ENCODE results near the gene ERCC2.
"Not testable (repeated sequence)": the region's sequence is repeated elsewhere in the genome, so short reads cannot be mapped to it uniquely, and the experiment has no call there.

The ERCC2 gene

GRCh38 chr19:45370410-45371204 lies at the start of gene ERCC2:
ERCC2 (minus strand) TSS chr19:45370573; CDS start chr19:45370540, 33 bp downstream.
- Histone ChIP-seq H3K27ac (ENCODE audit: low read depth, low read length) (peak within 1 kb of the TSS; percentile 45), H3K4me1 (ENCODE audit: control insufficient read depth, insufficient read depth, low read length) (no peaks in the 10 kb centered on the region), H3K9ac (ENCODE audit: low read length) (peak within 1 kb of the TSS; percentile 49), H3K27me3 (ENCODE audit: control insufficient read depth, insufficient read depth, low read length) (no peaks in the 10 kb centered on the region), H3K36me3 (ENCODE audit: control insufficient read depth, insufficient read depth, low read length) (no peaks in the 10 kb centered on the region), H3K4me3 (ENCODE audit: low read length) (peak within 1 kb of the TSS; percentile 90)

- Histone ChIP-seq H3K4me3 (ENCODE audit: low read length) (no peak overlapping the region), H3K36me3 (ENCODE audit: control insufficient read depth, insufficient read depth, low read length) (no peaks in the 10 kb centered on the region), H3K27me3 (ENCODE audit: control insufficient read depth, insufficient read depth, low read length) (no peaks in the 10 kb centered on the region), H3K9ac (ENCODE audit: low read length) (no peak overlapping the region), H3K27ac (ENCODE audit: low read depth, low read length) (no peak overlapping the region), H3K4me1 (ENCODE audit: control insufficient read depth, insufficient read depth, low read length) (peaks cover 8% of the 10 kb centered on the region)
Observed at GRCh38 chr19:45419895-45420294, 49.5 kb upstream of the ERCC2 start.

- Histone ChIP-seq H3K4me3 (ENCODE audit: low read length) (no peak overlapping the region), H3K27me3 (ENCODE audit: control insufficient read depth, insufficient read depth, low read length) (no peaks in the 10 kb centered on the region), H3K27ac (ENCODE audit: low read depth, low read length) (no peak overlapping the region), H3K4me1 (ENCODE audit: control insufficient read depth, insufficient read depth, low read length) (peaks cover 8% of the 10 kb centered on the region), H3K36me3 (ENCODE audit: control insufficient read depth, insufficient read depth, low read length) (no peaks in the 10 kb centered on the region), H3K9ac (ENCODE audit: low read length) (no peak overlapping the region)
Observed at GRCh38 chr19:45419396-45419795, 49.0 kb upstream of the ERCC2 start.

DNA sequence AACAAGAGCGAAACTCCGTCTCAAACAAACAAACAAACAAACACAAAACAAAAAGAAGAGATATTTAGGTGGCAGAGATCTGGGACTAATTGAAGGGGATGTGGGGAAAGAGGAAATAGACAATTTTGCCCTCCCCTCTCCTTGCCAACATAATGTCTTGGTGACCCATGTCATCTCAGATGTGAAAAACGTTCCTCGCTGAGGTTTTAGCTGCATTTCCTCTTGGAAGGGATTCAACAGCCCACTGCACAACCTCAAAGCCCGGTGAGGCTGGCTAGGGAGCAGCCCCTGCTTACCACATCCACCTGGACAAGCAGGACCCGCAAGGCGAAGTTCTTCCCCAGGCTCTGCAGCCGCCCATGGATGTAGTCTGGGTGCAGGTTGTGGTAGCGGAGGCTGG lies 48.4 kb upstream of the ERCC2 start:
- peaks cover 5% of the 10 kb centered on the region for H3K4me1 ChIP-seq (ENCODE audit: control insufficient read depth, insufficient read depth, low read length)
- no peak overlapping the region for H3K27ac ChIP-seq (ENCODE audit: low read depth, low read length)
- no peak overlapping the region for H3K9ac ChIP-seq (ENCODE audit: low read length)
- H3K4me3 ChIP-seq (ENCODE audit: low read length) = no peak overlapping the region
- peaks cover 2% of the 10 kb centered on the region for H3K36me3 ChIP-seq (ENCODE audit: control insufficient read depth, insufficient read depth, low read length)
- no peaks in the 10 kb centered on the region for H3K27me3 ChIP-seq (ENCODE audit: control insufficient read depth, insufficient read depth, low read length)

DNA sequence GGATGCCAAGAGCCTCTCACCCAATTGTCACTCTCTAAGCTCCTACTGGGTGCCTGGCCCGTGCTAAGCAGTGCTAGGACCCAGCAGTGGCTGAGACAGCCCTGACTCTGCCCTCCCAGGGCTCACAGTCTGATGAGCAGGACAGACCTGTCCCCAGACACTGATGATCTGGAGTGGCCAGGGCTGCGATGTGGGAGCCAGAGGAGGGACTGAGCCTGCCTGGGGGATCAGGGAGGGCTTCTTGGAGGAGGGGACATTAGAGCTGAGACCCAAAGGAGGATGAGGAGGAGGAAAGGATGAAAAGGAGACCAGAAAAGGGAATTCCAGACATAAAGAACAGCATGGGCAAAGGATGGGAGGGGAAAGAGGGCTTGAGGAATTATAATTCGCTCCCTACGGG lies 46.8 kb upstream of the ERCC2 start:
- no peak overlapping the region for H3K27ac ChIP-seq (ENCODE audit: low read depth, low read length)
- H3K9ac ChIP-seq (ENCODE audit: low read length) = no peak overlapping the region
- no peaks in the 10 kb centered on the region for H3K27me3 ChIP-seq (ENCODE audit: control insufficient read depth, insufficient read depth, low read length)
- H3K36me3 ChIP-seq (ENCODE audit: control insufficient read depth, insufficient read depth, low read length) = peaks cover 7% of the 10 kb centered on the region
- H3K4me1 ChIP-seq (ENCODE audit: control insufficient read depth, insufficient read depth, low read length) = peaks cover 2% of the 10 kb centered on the region
- no peak overlapping the region for H3K4me3 ChIP-seq (ENCODE audit: low read length)

DNA sequence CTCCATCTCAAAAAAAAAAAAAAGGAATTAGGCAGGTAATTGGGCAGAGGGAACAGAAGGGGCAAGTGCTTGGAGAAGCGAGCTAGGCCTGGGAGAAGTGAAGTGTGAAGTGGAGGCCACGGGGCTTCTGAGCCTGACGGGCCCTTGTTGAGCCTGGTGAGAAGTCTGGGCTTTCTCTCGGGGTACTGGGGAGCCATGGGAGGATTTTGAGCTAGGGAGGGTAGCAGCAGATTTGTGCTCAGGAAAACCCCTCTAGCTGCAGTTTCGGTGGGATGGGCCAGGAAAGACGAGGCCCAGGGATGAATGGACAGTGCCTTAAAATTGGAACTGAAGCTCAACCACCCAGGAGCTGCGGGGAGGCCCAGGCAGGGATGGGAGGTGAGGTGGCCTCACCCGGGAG lies 44.1 kb upstream of the ERCC2 start:
- no peak overlapping the region for H3K27ac ChIP-seq (ENCODE audit: low read depth, low read length)
- no peak overlapping the region for H3K9ac ChIP-seq (ENCODE audit: low read length)
- peaks cover 2% of the 10 kb centered on the region for H3K4me1 ChIP-seq (ENCODE audit: control insufficient read depth, insufficient read depth, low read length)
- no peaks in the 10 kb centered on the region for H3K27me3 ChIP-seq (ENCODE audit: control insufficient read depth, insufficient read depth, low read length)
- H3K36me3 ChIP-seq (ENCODE audit: control insufficient read depth, insufficient read depth, low read length) = peaks cover 7% of the 10 kb centered on the region
- no peak overlapping the region for H3K4me3 ChIP-seq (ENCODE audit: low read length)

- Histone ChIP-seq H3K27me3 (ENCODE audit: control insufficient read depth, insufficient read depth, low read length) (no peaks in the 10 kb centered on the region), H3K27ac (ENCODE audit: low read depth, low read length) (no peak overlapping the region), H3K9ac (ENCODE audit: low read length) (no peak overlapping the region), H3K4me3 (ENCODE audit: low read length) (no peak overlapping the region), H3K36me3 (ENCODE audit: control insufficient read depth, insufficient read depth, low read length) (peaks cover 7% of the 10 kb centered on the region), H3K4me1 (ENCODE audit: control insufficient read depth, insufficient read depth, low read length) (peaks cover 2% of the 10 kb centered on the region)
Observed at GRCh38 chr19:45413497-45413896, 43.1 kb upstream of the ERCC2 start.

- H3K36me3 ChIP-seq (ENCODE audit: control insufficient read depth, insufficient read depth, low read length); H3K4me1 ChIP-seq (ENCODE audit: control insufficient read depth, insufficient read depth, low read length); H3K9ac ChIP-seq (ENCODE audit: low read length); H3K4me3 ChIP-seq (ENCODE audit: low read length); H3K27me3 ChIP-seq (ENCODE audit: control insufficient read depth, insufficient read depth, low read length); H3K27ac ChIP-seq (ENCODE audit: low read depth, low read length): not testable (repeated sequence)
Observed at GRCh38 chr19:45410330-45410729, 40.0 kb upstream of the ERCC2 start.

DNA sequence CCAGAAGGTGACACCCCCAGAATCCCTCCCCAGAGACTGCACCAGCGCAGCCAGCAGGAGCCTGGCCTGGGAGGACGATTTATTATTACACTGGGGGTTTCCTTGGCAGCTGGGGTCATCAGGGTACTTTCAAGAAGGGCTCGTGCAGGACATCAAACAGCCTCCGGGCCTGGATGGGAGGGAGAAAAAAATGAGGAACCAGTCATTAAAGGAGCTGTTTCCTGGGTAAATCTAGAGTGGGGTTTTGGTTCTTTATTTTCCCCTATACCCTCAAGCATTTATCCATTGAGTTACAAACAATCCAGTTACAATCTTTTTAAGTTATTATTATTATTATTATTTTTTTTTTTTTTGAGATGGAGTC lies 39.2 kb upstream of the ERCC2 start:
- Histone ChIP-seq H3K9ac (ENCODE audit: low read length) (no peak overlapping the region), H3K27ac (ENCODE audit: low read depth, low read length) (no peak overlapping the region), H3K27me3 (ENCODE audit: control insufficient read depth, insufficient read depth, low read length) (no peaks in the 10 kb centered on the region), H3K4me3 (ENCODE audit: low read length) (no peak overlapping the region), H3K36me3 (ENCODE audit: control insufficient read depth, insufficient read depth, low read length) (peaks cover 7% of the 10 kb centered on the region), H3K4me1 (ENCODE audit: control insufficient read depth, insufficient read depth, low read length) (peaks cover 7% of the 10 kb centered on the region)

GRCh38 chr19:45408830-45409556 lies 38.6 kb upstream of the ERCC2 start:
- Histone ChIP-seq H3K27ac (ENCODE audit: low read depth, low read length) (no peak overlapping the region), H3K4me1 (ENCODE audit: control insufficient read depth, insufficient read depth, low read length) (peaks cover 7% of the 10 kb centered on the region), H3K9ac (ENCODE audit: low read length) (no peak overlapping the region), H3K36me3 (ENCODE audit: control insufficient read depth, insufficient read depth, low read length) (peaks cover 7% of the 10 kb centered on the region), H3K27me3 (ENCODE audit: control insufficient read depth, insufficient read depth, low read length) (no peaks in the 10 kb centered on the region), H3K4me3 (ENCODE audit: low read length) (no peak overlapping the region)

DNA sequence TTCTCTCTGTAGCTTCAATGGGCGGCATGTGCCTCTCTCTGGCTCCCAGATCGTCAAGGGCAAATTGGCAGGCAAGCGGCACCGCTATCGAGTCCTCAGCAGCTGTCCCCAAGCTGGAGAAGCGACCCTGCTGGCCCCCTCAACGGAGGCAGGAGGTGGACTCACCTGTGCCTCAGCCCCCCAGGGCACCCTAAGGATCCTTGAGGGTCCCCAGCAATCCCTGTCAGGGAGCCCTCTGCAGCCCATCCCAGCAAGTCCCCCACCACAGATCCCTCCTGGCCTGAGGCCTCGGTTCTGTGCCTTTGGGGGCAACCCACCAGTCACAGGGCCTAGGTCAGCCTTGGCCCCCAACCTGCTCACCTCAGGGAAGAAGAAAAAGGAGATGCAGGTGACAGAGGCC lies 37.7 kb upstream of the ERCC2 start:
- Histone ChIP-seq H3K36me3 (ENCODE audit: control insufficient read depth, insufficient read depth, low read length) (no peaks in the 10 kb centered on the region), H3K4me1 (ENCODE audit: control insufficient read depth, insufficient read depth, low read length) (peaks cover 5% of the 10 kb centered on the region), H3K27me3 (ENCODE audit: control insufficient read depth, insufficient read depth, low read length) (no peaks in the 10 kb centered on the region), H3K9ac (ENCODE audit: low read length) (no peak overlapping the region), H3K27ac (ENCODE audit: low read depth, low read length) (no peak overlapping the region), H3K4me3 (ENCODE audit: low read length) (no peak overlapping the region)

DNA sequence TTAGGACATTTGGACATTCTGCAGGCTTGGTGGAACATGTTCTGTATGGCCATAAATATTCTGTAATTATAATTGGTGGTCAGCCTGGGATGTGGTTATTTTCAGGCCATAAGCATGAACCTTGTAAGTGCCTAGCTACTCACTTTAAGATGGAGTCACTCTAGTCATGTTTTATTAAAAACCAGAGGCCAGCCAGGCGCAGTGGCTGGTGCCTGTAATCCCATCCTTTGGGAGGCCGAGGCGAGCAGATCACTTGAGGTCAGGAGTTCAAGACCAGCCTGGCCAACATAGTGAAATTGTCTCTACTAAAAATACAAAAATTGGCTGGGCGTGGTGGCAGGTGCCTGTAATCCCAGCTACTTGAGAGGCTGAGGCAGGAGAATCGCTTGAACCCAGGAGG lies 37.2 kb upstream of the ERCC2 start:
- not testable (repeated sequence) for H3K4me3 ChIP-seq (ENCODE audit: low read length); H3K27ac ChIP-seq (ENCODE audit: low read depth, low read length); H3K4me1 ChIP-seq (ENCODE audit: control insufficient read depth, insufficient read depth, low read length); H3K9ac ChIP-seq (ENCODE audit: low read length); H3K27me3 ChIP-seq (ENCODE audit: control insufficient read depth, insufficient read depth, low read length); H3K36me3 ChIP-seq (ENCODE audit: control insufficient read depth, insufficient read depth, low read length)

DNA sequence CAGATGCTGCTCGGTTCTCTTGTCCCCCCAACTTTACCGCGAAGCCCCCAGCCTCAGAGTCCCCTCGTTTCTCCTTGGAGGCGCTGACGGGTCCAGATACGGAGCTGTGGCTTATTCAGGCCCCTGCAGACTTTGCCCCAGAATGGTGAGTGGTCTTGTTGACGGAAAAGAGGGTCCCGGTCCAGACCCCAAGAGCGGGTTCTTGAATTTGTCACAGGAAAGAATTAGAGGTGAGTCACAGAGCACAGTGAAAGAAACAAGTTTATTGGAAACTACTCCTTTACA lies 36.7 kb upstream of the ERCC2 start:
- H3K9ac ChIP-seq (ENCODE audit: low read length) = no peak overlapping the region
- no peaks in the 10 kb centered on the region for H3K27me3 ChIP-seq (ENCODE audit: control insufficient read depth, insufficient read depth, low read length)
- peak overlapping the region; percentile 82 for H3K4me3 ChIP-seq (ENCODE audit: low read length)
- H3K4me1 ChIP-seq (ENCODE audit: control insufficient read depth, insufficient read depth, low read length) = peaks cover 5% of the 10 kb centered on the region
- no peaks in the 10 kb centered on the region for H3K36me3 ChIP-seq (ENCODE audit: control insufficient read depth, insufficient read depth, low read length)
- H3K27ac ChIP-seq (ENCODE audit: low read depth, low read length) = no peak overlapping the region
